IPS-20b (cell line): ENCODE data around the gene KRTAP5-11.
"Not testable (repeated sequence)": the region's sequence is repeated elsewhere in the genome, so short reads cannot be mapped to it uniquely, and the experiment has no call there.

Experiments used
- H3K27ac ChIP-seq: one replicate; pipeline ENCODE4 v1.5.1; 2013; ENCODE audit warnings: low read length
- H3K27me3 ChIP-seq: 2 replicates; pipeline ENCODE4 v1.6.1; 2013; ENCODE audit warnings: mild to moderate bottlenecking, low read length, inconsistent platforms; ENCODE audit not compliant: insufficient read depth
- H3K36me3 ChIP-seq: 2 replicates; pipeline ENCODE4 v1.6.1; 2013; ENCODE audit warnings: low read depth, mild to moderate bottlenecking, inconsistent platforms, low read length, moderate library complexity; ENCODE audit not compliant: insufficient read depth
- H3K4me1 ChIP-seq: 2 replicates; pipeline ENCODE4 v1.6.1; 2013; ENCODE audit warnings: mild to moderate bottlenecking, control low read depth, inconsistent platforms, low read length, moderate library complexity; ENCODE audit not compliant: insufficient read depth
- H3K4me3 ChIP-seq: 2 replicates; pipeline ENCODE4 v1.5.1; 2013; ENCODE audit warnings: mild to moderate bottlenecking, low read length, inconsistent platforms
- H3K9ac ChIP-seq: 2 replicates; pipeline ENCODE4 v1.6.1; 2013; ENCODE audit warnings: low read depth, mild to moderate bottlenecking, inconsistent platforms, low read length, moderate library complexity
- H3K9me3 ChIP-seq: 2 replicates; pipeline ENCODE4 v1.6.1; 2013; ENCODE audit warnings: mild to moderate bottlenecking, low read depth, low read length, inconsistent platforms; ENCODE audit not compliant: insufficient read depth

KRTAP5-11 gene

DNA sequence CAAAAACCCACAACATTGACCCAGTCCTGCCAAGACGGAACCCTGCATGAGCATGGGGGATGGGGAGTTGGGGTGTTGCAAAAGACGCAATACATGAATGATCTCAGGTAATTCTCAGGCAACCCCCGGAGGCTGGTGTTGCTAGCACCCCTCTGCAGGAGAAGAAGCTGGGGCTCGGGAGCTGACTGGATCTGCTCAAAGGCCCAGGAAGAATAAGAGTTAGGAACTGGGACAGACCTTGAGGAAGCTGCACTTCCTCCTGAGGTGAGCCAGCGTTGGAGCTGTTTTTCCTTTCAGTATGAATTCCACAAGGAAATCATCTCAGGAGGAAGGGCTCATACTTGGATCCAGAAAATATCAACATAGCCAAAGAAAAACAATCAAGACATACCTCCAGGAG lies 34.6 kb downstream of the KRTAP5-11 start, which contains the start of gene KRTAP5-9:
KRTAP5-9 (plus strand) TSS at position 301 of the 400 bp plus-strand sequence. CDS start 238 bp downstream, outside the sequence.
- H3K4me1 ChIP-seq, result peaks cover 7% of the 10 kb centered on the region; the same call in 1 of the 2 replicates
- H3K27ac ChIP-seq, result no peak within 1 kb of the TSS

DNA sequence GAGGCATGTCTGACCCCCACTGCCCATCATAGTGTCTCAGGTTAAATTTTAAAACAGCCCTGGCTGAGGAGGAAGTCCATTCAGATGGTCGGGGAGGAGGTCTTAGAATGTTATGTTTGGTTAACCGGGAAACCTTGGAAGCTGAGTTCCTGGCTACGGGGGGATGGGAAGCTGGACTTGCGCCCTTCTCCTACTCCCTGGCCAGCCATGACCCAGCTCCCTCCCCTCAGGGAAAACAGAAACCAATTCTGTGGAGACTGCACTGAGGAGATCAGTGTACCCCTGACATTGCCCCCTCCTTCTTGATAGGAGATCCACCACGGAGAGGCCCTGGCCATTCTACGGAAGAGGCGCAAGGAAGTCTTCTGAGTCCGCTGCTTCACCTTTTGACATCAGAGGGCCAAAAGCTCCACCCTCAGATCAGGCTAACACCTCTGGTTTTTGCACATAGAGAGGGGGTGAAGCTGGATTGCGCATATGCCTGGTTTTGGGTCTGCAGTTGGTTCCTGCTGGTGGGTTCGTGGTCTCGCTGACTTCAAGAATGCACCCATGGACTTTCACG lies 37.2 kb downstream of the KRTAP5-11 start:
- peaks cover 7% of the 10 kb centered on the region; the same call in 1 of the 2 replicates for H3K4me1 ChIP-seq
- H3K27ac ChIP-seq, result no peak overlapping the region
- peaks cover 9% of the 10 kb centered on the region for H3K9me3 ChIP-seq
- H3K4me3 ChIP-seq, result no peak overlapping the region
- H3K36me3 ChIP-seq, result no peaks in the 10 kb centered on the region
- H3K9ac ChIP-seq, result no peak overlapping the region
- H3K27me3 ChIP-seq, result no peaks in the 10 kb centered on the region; the same call in 1 of the 2 replicates

More for the DNA sequence above, 34.6 kb downstream of the KRTAP5-11 start, which contains the start of gene KRTAP5-9:
- Histone ChIP-seq H3K9ac (no peak within 1 kb of the TSS), H3K27me3 (no peaks in the 10 kb centered on the region; the same call in 1 of the 2 replicates), H3K36me3 (no peaks in the 10 kb centered on the region), H3K4me3 (no peak within 1 kb of the TSS), H3K9me3 (no peaks in the 10 kb centered on the region)

DNA sequence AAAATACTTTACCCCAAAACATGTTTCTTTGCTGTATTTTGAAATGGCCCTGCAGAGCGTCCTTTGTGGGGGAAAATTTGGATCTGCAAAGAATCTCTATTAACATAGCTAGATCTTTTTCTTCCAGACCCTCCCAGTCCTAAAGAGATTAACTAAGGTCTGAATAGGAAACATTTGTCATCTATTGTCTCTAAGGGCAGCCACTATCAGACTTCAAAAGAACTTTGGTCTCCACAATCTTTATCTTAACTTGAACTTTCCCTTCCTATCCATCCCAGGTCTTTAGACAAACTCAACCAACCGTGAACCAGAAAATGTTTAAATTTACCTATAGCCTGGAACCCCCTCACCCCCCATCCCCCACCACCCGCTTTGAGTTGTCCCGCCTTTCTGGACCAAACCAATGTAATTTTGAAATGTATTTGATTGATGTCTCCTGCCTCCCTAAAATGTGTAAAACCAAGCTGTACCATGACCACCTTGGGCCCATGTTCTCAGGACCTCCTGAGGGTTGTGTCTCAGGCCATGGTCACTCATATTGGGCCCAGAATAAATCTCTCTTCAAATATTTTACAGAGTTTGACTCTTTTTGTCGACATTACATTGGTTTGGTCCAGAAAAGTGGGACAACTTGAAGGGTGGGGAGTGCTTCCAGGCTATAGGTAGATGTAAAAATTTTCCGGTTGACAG lies 38.0 kb downstream of the KRTAP5-11 start:
- no peaks in the 10 kb centered on the region for H3K36me3 ChIP-seq
- peaks cover 7% of the 10 kb centered on the region; the same call in 1 of the 2 replicates for H3K4me1 ChIP-seq
- H3K9me3 ChIP-seq, result peaks cover 9% of the 10 kb centered on the region
- H3K27ac ChIP-seq, result no peak overlapping the region
- no peaks in the 10 kb centered on the region; the same call in 1 of the 2 replicates for H3K27me3 ChIP-seq
- H3K4me3 ChIP-seq, result no peak overlapping the region
- no peak overlapping the region for H3K9ac ChIP-seq

DNA sequence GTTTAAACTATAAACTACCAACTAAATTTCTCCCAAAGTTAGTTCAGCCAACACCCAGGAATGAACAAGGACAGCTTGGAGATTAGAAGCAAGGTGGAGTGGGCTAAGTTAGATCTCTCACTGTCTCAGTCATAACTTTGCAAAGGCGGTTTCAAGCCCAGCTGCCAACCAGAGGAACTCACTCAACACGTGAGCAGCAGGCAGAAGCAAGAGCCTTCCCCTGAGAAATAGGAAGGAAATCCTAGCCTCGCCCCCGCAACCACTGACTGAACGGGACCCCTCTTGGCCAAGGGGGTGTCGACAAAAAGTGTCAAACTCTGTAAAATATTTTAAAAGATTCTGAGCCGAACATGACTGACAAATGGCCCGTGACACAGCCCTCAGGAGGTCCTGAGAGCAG lies 38.8 kb downstream of the KRTAP5-11 start:
- peaks cover 7% of the 10 kb centered on the region; the same call in 1 of the 2 replicates for H3K4me1 ChIP-seq
- no peaks in the 10 kb centered on the region for H3K36me3 ChIP-seq
- H3K27ac ChIP-seq, result no peak overlapping the region
- H3K27me3 ChIP-seq, result no peaks in the 10 kb centered on the region; the same call in 1 of the 2 replicates
- H3K9ac ChIP-seq, result no peak overlapping the region
- peaks cover 9% of the 10 kb centered on the region for H3K9me3 ChIP-seq
- no peak overlapping the region for H3K4me3 ChIP-seq

DNA sequence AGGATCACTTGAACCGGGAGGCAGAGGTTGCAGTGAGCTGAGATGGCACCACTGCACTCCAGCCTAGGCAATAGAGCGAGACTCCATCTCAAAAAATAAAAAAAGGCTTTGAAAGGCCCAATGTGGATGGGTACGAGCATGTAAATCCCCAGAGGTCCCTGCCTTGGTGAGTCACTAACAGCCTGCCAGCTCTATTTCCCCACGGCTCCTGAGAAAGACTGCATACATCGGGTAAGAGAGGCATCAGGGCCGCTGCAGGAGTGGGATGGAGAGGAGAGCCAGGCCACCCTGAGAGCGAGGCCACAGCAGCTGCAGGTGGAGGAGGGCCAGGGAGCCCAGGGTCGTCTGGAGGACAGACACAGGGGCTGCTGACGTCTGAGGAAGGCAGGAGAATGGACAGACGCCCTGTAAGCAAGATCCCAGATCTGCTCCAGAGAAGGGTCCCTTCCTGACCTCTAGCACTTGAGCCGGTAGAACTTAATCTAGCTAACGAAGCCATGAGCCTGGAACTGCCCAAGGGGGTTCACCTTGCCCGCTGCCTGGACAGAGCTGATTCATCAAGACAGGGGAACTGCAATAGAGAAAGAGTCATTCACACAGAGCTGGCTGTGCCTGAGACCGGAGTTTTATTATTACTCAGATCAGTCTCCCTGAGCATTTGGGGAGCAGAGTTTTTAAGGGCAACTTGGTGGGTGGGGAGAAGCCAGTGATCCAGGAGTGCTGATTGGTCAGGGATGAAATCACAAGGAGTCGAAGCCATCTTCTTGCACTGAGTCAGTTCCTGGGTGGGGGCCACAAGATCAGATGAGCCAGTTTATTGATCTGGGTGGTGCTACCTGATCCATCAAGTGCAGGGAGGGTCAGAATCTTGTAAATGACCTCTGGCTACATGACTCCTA lies 39.5 kb downstream of the KRTAP5-11 start:
- Histone ChIP-seq H3K9me3 (peaks cover 9% of the 10 kb centered on the region), H3K9ac (no peak overlapping the region), H3K27ac (no peak overlapping the region), H3K4me1 (peaks cover 7% of the 10 kb centered on the region; the same call in 1 of the 2 replicates), H3K27me3 (no peaks in the 10 kb centered on the region; the same call in 1 of the 2 replicates), H3K4me3 (no peak overlapping the region), H3K36me3 (no peaks in the 10 kb centered on the region)

DNA sequence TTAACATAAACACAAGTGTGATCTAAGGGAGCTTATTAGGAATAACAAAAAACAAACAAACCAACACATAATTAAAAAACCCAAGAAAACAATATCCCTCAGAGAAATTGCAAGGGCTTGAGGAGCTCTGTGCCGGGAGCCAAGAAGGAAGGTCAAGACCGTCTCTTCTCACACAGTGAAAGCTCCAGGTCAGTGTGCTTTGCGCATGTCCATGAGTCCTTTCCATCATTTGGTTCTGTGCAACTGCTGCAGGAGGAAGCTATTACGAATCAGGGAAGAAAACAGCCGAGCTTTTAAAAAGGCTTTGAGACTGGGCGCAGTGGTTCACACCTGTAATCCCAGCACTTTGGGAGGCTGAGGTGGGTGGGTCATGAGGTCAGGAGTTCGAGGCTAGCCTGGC lies 40.3 kb downstream of the KRTAP5-11 start:
- Histone ChIP-seq H3K9ac (no peak overlapping the region), H3K9me3 (peaks cover 9% of the 10 kb centered on the region), H3K27ac (no peak overlapping the region), H3K4me3 (no peak overlapping the region), H3K27me3 (no peaks in the 10 kb centered on the region; the same call in 1 of the 2 replicates), H3K4me1 (peaks cover 7% of the 10 kb centered on the region; the same call in 1 of the 2 replicates), H3K36me3 (no peaks in the 10 kb centered on the region)

DNA sequence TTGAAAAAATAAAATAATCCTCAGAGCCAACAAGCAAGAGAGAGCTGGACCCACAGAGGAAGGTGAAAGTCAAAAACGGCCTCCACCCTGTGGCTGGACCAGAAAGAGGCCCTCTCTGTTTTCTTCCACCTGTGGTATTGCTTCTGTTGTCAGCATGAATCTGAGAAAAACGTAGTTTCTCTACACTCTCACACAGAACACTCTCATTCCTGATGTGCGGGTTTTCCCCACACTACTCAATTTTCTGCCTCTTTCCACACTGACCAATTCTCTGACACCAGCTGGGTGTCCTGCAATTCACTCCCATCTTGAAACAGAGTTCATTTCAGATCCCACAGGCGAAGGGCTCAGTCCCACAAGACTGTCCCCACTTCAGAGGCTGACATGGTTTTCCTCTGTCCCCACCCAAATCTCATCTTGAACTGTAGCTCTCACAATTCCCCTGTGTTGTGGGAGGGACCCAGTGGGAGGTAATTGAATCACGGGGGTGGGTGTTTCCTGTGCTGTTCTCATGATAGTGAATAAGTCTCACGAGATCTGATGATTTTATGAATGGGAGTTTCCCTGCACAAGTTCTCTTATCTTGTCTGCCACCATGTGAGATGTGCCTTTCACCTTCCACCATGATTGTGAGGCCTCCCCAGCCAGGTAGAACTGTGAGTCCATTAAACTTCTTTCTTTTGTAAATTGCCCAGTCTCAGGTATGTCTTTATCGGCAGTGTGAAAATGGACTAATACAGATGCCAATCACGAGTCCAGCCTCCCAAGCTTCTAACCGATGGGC lies 42.0 kb downstream of the KRTAP5-11 start:
- not testable (repeated sequence) for H3K36me3 ChIP-seq, H3K9ac ChIP-seq, H3K9me3 ChIP-seq, H3K4me1 ChIP-seq, H3K27me3 ChIP-seq, H3K4me3 ChIP-seq, H3K27ac ChIP-seq

DNA sequence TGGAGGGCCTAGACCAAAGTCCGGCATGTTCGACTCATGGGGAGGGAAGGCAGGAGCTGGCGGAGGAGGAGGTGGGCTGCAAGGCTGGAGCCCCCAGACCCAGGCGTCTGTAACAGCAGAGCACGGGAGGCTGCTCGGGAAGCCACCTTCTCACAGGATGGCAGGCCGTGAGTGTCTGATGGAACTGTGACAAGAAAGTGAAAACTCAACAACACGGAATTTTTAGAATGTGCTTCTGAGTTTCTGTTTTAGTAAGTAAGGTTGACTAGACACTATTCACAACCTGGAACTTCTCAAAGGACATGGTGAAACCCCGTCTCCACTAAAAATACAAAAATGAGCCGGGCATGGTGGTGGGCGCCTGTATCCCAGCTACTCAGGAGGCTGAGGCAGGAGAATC lies 42.7 kb downstream of the KRTAP5-11 start:
- H3K27me3 ChIP-seq, H3K4me1 ChIP-seq, H3K36me3 ChIP-seq, H3K9ac ChIP-seq, H3K4me3 ChIP-seq, H3K9me3 ChIP-seq, H3K27ac ChIP-seq: not testable (repeated sequence)

DNA sequence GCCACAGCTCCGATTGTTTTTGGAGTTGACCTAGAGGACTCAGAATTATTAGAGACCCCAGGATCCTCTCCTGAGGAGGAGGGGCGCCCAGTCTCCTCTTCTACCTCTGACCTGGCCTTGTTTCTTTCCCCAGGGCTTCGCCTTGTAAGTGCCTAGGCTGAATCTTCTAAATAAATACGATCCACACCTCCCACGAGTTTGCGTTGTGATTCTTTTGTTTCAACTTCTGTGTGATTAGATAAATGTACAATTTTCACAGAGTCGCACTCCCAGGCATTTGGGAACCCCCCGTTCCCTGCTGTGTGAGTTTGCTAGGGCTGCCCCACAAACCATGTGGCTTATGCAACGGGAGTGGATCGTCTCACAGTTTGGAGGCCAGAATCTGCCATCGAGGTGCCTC lies 43.7 kb downstream of the KRTAP5-11 start:
- no peak overlapping the region for H3K4me3 ChIP-seq
- 0 out of 2 replicates have a peak, but pooled peaks cover 3% of the 10 kb centered on the region for H3K4me1 ChIP-seq
- no peaks in the 10 kb centered on the region for H3K36me3 ChIP-seq
- H3K27me3 ChIP-seq, result no peaks in the 10 kb centered on the region; the same call in 1 of the 2 replicates
- H3K9me3 ChIP-seq, result peaks cover 9% of the 10 kb centered on the region
- H3K9ac ChIP-seq, result no peak overlapping the region
- H3K27ac ChIP-seq, result no peak overlapping the region

DNA sequence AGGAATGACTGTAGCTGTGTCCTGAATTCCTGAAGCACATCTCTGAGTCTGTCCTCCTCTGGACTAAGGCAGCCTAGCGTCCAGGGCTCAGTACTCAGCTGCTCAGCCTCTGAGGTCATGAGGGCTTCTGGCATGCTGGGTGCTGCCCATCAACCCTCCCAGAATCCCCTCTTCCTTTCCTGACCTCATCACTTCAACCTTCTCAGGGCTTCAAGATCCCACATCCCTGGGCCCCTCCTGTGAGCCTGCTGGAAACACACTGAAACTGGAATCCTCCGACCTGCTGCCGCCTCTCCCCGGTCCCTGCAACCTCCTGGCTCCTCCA lies 44.0 kb downstream of the KRTAP5-11 start:
- H3K27ac ChIP-seq, result no peak overlapping the region
- no peaks in the 10 kb centered on the region for H3K4me1 ChIP-seq
- no peak overlapping the region for H3K9ac ChIP-seq
- H3K27me3 ChIP-seq, result no peaks in the 10 kb centered on the region; the same call in 1 of the 2 replicates
- H3K36me3 ChIP-seq, result no peaks in the 10 kb centered on the region
- H3K9me3 ChIP-seq, result peaks cover 9% of the 10 kb centered on the region
- H3K4me3 ChIP-seq, result no peak overlapping the region
